ENCODE measurements around the gene ARFGAP3. TPM values are rescaled to one million over a fixed set of nuclear protein-coding genes. Genes with fewer than 3 reads are reported as not detected.

The ARFGAP3 gene
- total RNA-seq, 2 donors from 2014 or later: 21.2 to 39.8 TPM

DNA sequence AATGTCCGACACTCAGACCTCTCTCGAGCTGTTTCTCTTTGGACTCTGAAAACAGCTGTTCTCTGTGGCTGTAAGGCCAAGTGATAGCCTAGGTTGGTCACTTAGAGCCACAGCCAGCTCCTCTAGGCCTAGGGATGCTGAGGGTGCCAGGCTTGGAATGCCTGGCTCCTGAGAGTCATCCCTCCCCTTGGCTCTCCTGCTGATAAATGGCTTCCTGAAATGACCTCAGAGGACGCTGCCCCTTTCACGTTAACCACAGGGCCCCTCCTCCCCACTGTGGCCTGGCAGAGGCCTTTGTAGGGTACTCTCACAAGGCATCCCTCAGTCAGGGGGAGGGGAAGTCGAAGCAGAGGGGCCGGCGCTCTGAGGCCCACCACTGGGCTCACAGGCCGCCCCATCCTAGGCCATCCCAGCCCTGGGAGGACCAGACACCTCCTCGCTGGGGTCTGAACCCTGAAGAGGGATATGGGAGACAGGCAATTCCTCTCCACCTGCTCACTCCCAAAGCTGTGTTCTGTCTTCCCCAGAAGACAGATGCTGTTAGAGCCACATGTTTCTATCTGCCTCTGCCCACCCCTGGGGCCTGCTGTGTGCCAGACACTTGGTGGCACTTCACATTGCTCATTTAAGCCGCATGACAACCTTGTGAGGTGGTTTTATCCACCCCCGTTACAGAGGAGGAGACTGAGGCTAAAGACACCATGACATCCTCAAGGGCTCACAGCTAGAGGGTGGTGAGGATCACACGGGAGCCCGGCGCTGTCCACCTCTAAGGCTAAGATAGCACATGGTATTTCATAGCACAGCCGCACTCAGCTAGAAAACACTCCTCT is 50.9 kb downstream of the ARFGAP3 start:
- intact Hi-C loops (cut with DNase I): no loop called here
- ATAC-seq (peak; percentile 2 to 40), DNase-seq (no peak)

DNA sequence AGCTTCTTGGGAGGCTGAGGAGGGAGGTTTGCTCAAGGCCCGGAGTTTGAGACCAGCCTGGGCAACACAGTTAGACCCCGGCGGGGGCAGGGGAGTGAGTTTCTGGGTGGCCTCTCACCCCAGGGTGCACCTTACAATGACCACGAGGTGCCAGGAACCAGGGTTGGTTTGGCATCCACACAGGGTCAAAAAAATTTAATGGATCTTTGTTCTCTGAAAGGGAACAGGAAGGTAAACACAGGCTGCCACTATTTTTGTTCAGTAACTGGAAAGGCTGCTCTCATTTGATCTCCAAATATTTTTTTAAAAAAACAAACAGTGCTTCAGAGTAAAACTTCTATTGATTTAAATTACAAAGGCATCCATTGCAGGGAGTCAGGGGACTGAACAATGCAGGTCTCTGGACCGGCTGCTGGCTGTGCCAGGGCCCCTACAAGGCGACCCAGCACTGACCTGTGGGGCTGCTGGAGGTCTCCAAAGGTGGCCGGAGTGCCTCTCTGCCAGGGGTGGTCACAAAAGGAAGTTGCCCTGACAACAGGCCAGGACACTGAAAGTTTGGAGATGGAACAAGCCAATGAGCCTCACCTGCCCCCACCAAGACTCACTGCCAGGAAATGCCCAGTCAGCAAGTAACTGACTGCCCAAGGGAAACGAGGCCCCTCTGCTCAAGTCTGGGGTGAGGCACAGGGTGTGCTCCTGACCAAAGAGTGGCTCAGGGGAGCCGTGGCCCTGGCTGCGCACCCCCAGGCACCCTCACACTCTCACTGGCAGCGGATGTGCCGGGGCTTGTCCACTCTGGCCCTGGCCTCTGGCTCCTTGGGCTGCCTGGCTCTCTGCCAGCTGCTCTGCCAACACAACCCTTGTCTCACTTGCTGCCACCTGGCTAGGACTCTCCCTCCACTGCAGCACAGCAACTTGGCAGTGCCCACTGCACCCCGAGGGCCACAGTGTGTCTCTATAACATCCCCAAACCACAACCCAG is 51.8 kb downstream of the ARFGAP3 start:
- intact Hi-C loops (cut with DNase I): no loop called here
- ATAC-seq (peak; percentile 34 to 55), DNase-seq (peak; percentile 48)

DNA sequence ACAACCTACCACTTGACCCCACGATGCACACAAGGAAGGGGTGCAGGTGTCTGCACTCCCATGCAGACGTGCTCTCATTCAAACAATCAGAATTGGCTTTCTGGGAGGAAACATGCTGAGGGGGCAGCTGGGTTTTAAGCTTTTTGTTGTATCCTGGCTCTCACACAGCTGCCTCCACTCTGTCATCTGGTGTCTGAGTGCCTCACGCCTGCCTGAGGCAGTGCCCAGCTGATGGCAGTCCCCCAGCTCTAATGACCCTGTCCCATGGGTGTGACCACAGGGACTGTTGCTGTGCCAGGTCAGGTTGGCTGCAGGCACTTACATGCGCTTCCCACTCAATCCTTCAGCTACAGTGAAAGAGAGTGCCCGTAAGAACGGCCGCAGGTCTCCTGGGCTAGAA is 53.7 kb downstream of the ARFGAP3 start:
- ATAC-seq (peak; percentile 80 to 82), DNase-seq (peak; percentile 57)
- intact Hi-C loops (cut with DNase I): no loop called here

DNA sequence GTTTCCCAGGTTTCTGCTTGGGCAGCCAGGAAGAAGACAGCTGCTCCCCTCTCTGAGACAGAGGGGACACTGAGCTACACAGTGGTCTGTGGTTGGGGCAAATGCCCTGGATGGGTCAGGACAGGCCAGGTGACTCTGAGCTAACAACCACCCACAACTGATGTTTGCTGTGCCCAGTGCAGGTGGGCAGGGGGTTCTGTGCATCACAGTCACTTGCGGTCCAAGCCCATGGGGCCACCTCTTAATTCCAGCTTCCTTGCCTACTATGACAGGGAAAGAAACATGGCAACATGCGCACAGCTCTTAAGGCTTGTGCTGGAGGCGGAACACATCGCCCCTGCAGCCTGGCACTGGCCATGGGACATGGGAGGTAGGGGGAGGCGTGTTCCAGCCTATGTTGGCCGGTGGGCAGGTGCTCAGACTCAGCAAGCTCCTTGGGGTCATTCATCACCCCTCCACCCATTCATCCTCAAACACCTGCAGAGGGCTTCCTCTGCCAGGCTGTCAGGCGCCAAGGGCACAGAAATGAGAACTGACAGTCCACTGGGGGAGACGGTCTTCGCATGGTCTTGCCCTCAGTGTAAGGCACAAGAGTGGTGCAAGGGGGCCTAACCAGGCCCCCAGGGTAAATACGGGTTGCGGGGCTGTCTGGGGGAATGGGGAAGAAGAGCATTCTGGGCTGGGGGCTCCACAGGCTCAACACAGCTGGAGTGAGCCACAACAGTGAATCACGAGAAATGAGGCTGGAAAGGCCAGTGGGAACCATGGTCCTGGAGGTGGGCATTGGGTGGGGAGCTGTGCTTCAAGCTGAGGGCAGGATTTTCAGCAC is 55.6 kb downstream of the ARFGAP3 start:
- intact Hi-C loops (cut with DNase I): no loop called here
- DNase-seq (no peak), ATAC-seq (no peak)

DNA sequence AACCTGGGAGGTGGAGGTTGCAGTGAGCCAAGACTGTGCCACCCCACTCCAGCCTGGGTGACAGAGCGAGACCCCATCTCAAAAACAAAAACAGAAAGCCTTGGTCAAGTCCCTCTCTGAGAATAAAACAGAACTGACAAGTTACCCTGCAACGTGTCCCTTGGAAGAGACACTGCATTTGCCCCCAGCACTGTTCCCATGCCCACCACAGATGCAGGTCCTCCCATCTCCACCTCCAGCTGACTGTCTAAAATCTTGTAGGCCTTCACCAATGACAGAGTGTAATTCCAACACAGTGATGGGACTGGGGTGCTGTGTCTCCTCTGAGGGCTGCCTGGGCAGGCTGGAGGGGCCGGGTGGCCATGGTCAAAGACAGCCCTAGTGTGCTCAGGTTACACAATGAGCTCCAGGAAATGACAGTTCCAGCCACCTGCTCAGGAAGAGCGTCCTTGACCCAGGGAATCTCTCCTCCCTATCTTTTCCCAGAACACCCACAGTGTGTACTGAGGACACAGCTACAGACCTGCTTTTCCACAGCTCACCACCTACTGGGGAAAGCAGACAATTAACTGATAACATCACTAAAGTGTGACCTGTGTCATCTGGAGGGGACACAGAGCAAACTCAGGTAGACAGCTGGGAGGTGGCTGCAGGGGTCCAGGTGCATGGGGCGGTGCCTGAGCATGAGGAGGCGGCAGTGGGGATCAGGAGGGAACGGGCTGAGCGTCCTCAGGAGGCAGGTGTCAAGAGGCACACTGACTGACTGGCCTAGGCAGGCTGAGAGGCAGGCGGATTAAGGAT is 56.4 kb downstream of the ARFGAP3 start:
- ATAC-seq (no peak), DNase-seq (no peak)
- intact Hi-C loops (cut with DNase I): no loop called here

DNA sequence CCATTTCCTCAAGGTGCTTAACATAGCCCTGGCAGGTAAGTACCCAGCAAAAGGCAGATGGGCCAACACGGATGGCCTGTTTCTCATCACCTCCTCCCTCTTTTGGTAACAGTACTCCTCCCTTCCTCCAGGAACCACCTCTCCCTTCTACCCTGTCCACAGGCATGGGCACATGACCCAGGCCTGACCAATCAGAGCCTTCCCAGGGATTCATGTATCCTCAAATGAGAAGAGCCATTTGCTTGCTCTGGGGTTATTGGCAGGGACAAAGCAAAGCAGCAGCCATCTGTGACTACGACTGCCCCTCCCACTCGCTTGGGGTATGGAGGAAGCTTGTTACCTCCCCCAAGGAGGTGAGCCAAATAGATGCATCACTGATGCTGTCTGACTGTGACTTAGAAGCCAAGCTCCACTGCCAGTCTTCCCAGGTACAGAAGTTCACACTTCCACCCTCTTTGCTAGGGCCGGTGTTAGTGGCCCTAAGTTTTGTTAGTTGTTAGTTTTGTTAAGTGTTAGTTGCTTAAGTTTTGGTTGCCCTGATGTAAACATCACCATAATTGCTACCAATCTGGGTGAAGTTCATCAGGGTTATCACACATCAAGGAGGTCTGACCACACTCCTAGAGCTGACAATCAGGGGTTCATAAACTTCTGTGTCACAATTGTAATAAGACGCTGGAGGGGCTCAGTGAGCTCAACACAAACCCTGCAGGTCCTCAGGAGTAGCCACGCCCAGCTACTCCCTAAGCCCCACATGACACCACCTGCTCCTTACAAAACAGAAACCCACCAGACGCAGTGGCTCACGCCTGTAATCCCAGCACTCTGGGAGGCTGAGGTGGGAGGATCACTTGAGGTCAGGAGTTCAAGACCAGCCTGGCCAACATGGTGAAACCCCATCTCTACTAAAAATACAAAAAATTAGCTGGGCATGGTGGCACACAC is 57.3 kb downstream of the ARFGAP3 start:
- no peak for DNase-seq
- intact Hi-C loops (cut with DNase I): loop anchor here in 1 of 2 donors (10.0 kb wide), 1 partner anchor 135 kb away; no protein-coding TSS in a partner anchor
- no peak for ATAC-seq

DNA sequence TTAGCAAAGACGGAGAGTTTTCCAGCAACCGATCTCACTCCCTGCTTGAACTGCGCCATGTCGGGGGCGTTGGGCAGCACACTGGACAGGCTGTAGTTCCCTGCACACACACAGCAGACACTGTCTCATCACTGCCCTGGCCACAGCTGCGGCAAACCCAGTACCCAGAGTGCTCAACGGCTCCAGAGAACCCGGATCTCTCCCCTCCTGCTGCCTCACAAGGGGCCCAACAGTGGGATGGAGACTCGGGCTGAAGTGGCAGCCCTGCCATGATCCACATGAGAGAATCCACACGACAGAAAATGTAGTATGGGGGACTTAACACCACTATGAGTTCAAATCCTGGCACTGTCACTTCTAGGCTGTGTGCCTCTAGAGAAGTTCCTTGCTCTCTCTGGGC is 58.0 kb downstream of the ARFGAP3 start:
- DNase-seq (no peak), ATAC-seq (no peak)
- intact Hi-C loops (cut with DNase I): loop anchor here in 1 of 2 donors (10.0 kb wide), 1 partner anchor 134 kb away; no protein-coding TSS in a partner anchor

DNA sequence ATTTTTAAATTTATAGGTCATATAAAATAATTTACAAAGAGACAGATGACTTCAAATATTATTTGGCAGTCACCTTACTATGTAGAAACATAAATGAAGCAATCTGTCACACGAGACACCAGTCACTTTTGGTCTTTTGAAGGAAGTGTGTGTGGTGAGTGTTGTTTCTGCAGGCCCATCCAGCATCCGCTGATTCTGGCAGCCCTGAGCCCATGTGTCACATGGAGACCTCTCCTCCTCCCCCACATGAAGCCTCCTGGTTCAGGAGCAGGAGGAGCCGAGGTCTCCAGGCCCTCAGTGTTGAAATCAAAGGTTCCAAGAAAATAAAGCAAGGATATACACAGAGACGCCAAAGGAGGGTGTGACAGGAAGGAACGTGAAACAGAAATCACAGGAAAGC is 60.1 kb downstream of the ARFGAP3 start:
- ATAC-seq: peak; percentile 8 to 53

DNA sequence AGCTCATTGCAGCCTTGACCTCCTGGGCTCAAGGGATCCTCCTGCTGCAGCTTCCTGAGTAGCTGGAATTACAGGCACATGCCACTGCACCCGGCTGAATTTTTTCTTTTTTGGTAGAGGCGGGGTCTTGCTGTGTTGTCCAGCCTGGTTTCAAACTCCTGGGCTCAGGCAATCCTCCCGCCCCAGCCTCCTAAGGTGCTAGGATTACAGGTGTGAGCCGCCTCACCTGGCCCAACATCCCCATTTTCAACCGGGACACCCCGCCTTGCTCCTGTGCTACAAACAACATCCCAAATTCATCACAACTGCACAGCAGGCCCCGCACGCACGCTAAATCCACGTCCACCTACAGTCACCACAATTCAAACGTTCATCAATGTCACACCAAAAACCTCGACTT is 61.0 kb downstream of the ARFGAP3 start:
- ATAC-seq (no peak), DNase-seq (no peak)
- intact Hi-C loops (cut with DNase I): loop anchor here in 1 of 2 donors (10.0 kb wide), 1 partner anchor 131 kb away; no protein-coding TSS in a partner anchor

More for the DNA sequence above, 60.1 kb downstream of the ARFGAP3 start:
- intact Hi-C loops (cut with DNase I): loop anchor here in 1 of 2 donors (10.0 kb wide), 1 partner anchor 132 kb away; no protein-coding TSS in a partner anchor
- peak; percentile 68 for DNase-seq

DNA sequence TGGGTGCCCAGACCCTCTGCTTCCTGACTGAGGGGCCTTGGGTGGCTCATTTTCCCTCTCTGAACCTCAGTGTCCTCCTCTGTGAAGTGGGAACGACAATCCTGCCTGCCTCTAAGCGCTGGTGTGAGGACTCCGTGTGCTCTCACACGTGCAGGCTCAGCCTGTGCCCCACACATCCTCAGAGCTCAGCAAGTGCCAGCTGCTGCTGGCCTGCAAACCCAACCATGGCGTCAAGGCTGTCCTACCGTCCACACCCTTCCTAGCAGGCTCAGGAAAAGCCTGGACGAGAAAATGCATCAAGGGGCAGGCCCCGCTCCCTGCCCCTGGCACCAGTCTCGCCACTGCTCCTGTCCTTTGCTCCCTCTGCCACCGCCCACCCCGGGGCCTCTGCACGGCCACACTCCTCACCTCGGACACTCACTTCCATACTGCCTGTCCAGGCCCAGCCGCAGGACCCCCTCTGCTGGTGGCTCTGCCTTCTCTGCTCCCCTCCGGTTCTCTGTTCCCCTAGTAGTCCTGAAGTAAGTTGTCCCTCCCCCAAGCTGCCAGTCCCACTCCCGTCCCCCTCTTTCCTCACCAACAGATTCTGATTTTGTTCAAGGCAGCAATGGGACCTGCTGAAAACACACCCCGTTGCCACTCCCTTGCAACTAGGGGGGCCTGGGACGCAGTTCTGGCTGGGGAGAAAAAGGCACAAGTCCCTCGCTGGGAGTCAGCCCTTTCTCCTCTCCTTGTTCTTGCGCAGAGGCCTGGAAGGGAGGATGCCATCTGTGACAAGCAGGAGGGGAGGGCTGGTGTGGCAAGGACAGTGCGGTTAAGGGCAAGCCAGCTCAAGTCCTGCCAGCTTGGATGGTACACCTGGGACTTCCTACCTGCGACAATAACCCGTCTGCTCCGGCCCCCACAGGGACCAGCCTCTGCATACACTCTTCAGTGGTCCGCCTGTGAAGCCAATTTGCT is 62.2 kb downstream of the ARFGAP3 start:
- no peak for ATAC-seq
- no peak for DNase-seq
- intact Hi-C loops (cut with DNase I): loop anchor here in 1 of 2 donors (10.0 kb wide), 1 partner anchor 130 kb away; no protein-coding TSS in a partner anchor

DNA sequence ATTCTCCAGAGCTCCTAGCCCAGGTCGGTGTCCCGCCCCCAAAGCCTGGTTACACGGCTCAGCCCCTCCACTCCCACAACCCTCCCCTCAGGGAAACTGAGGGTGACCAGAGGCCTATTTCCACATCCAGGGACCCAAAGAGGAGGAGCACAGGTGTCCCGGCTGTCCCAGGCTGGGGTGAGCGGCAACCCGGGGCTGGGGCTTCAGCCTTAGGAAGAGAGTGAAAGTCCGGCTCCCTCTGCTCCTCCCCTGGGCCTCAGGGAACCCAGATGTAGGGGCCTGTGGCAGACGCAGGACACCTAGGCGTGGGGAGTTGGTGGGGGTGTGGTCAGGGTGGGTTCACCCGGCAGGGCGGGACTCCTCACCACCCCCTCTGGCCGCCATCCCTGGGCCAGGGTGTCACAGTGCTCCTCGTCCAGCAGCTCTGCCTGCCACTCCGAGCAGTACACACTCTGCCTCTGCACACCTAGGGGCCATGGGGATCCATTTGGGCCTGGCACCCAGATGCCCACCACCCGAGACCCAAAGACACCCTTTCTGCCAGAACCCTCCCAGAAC is 63.1 kb downstream of the ARFGAP3 start:
- no peak for ATAC-seq
- intact Hi-C loops (cut with DNase I): loop anchor here in 1 of 2 donors (10.0 kb wide), 1 partner anchor 129 kb away; no protein-coding TSS in a partner anchor
- no peak for DNase-seq

DNA sequence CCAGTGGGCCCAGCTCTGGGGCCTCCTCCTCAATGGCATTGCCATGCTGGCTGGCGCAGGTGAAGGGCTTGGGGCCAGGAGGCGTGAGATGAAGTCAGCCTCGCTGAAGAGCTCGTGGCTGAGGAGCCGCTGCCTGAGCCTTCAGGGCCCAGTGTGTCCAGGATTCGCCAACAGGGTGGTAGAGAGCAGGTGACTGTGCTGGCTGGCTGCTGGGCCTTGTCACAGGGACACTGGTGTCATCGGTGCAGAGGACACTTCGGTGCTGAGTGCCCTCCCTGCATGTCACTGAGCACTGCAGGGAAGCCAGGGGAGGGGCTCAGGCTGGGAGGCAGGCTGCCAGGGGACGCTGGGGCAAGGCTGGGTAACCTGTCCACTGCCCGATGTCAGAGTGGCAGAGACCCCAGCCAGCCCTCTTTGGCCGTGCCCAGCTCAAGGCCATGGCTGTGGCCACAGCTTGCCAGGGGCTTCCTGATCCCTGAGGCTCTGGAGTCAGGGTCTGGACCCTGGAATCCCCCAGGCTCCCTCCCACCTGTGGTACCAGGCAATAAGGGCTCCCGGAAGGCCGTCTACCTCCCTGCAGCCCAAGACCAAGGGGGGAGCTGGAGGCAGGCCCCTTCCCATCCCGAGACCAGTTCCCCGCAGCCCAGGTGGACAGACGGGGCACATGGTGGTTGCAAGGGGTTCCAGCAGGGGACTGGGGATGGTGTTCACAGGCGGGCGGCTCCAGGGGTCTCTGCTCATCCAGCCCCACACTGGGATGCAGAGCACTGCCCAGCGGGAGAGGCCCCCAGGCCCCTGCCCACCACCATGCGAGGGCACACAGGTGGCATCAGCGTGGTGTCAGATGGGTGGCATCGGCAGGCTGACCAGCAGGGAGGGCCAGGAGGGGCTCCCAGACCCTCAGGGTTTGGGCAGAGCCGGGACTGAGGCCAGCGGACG is 63.9 kb downstream of the ARFGAP3 start:
- peak; percentile 60 to 74 for ATAC-seq
- peak; percentile 67 for DNase-seq
- intact Hi-C loops (cut with DNase I): loop anchor here in 1 of 2 donors (10.0 kb wide), 1 partner anchor 128 kb away; no protein-coding TSS in a partner anchor

DNA sequence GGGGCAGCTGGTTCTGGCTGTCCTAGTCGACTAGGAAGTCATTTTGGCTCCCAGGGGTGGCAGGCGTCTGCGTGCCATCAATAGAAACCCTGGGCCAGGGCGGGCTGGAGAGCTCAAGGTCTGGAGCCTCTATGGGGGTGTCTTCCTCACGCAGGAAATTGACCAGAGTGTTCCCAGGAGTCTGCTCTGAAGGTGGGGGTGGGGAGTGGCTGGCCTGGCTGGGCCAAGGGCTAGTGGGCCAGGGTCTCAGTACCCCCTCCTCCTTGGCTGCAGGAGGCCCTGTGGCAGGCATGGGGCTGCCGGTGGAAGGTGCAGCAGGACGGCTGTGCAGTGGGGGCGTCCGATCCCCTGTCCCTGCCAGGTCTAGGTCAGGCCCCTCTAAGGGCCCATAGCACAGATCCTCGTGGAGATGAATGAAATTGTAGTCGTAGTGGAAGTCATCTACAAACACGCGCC is 64.6 kb downstream of the ARFGAP3 start:
- intact Hi-C loops (cut with DNase I): loop anchor here in 1 of 2 donors (10.0 kb wide), 1 partner anchor 128 kb away; no protein-coding TSS in a partner anchor
- DNase-seq: no peak
- ATAC-seq: peak in 1 of 2 donors; percentile 2
